ENCODE measurements around the gene CCDC137.

CCDC137 gene

GRCh38 chr17:81640011-81640410 lies 26.5 kb upstream of the CCDC137 start:
- peaks cover 7 to 19% of the 10 kb centered on the region in 2 donors for H3K4me1 ChIP-seq (ENCODE audit: control insufficient read depth in 1 of 2, insufficient read depth in 2 of 2, low read length in 2 of 2)
- H3K27me3 ChIP-seq (ENCODE audit: low read depth, low read length), result no peaks in the 10 kb centered on the region
- no peaks in the 10 kb centered on the region for H3K9me3 ChIP-seq (ENCODE audit: control insufficient read depth in 1 of 2, low read length in 2 of 2)
- H3K4me3 ChIP-seq (ENCODE audit: low read depth in 1 of 2, low read length in 2 of 2), result no peak overlapping the region
- peaks cover 0 to 4% of the 10 kb centered on the region in 2 donors for H3K36me3 ChIP-seq (ENCODE audit: control insufficient read depth in 1 of 2, insufficient read depth in 2 of 2, low read length in 2 of 2)
- no peak overlapping the region for H3K27ac ChIP-seq (ENCODE audit: low read length)

DNA sequence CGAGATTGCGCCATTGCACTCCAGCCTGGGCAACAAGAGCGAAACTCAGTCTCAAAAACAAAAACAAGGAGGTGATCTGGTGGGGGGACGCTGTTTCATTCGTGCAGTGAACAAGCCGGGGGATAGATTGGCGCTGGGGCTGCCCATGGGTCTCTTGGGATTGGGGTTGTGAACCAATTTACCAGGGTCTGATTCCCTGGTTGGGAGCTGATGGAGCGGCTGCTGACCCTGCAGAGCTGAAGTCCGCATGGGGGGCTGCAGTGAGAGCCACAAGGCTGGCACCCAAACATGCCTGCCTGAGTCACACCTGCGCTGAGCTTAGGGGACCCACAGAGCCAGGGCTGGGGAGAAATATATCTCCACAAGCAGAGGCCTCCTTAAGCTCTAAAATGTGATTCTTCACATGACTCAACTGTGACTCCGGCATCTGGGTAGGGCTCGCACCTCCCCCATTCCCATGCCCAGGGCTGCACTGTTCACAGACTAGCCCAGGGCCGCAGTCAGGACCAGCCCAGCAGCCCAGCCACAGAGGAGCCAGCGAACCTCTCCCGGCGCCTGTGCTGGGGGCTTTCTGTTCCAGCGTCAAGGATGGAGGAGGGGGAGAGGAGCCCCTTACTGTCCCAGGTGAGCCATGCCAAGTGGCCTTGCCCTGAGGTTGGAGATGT lies 24.6 kb upstream of the CCDC137 start:
- Histone ChIP-seq H3K4me1 (ENCODE audit: control insufficient read depth in 1 of 2, insufficient read depth in 2 of 2, low read length in 2 of 2) (peaks cover 0 to 6% of the 10 kb centered on the region in 2 donors), H3K4me3 (ENCODE audit: low read depth in 1 of 2, low read length in 2 of 2) (no peak overlapping the region), H3K36me3 (ENCODE audit: control insufficient read depth in 1 of 2, insufficient read depth in 2 of 2, low read length in 2 of 2) (no peaks in the 10 kb centered on the region), H3K27me3 (ENCODE audit: low read depth, low read length) (peaks cover under 1% of the 10 kb centered on the region), H3K27ac (ENCODE audit: low read length) (no peak overlapping the region), H3K9me3 (ENCODE audit: control insufficient read depth in 1 of 2, low read length in 2 of 2) (no peaks in the 10 kb centered on the region)

DNA sequence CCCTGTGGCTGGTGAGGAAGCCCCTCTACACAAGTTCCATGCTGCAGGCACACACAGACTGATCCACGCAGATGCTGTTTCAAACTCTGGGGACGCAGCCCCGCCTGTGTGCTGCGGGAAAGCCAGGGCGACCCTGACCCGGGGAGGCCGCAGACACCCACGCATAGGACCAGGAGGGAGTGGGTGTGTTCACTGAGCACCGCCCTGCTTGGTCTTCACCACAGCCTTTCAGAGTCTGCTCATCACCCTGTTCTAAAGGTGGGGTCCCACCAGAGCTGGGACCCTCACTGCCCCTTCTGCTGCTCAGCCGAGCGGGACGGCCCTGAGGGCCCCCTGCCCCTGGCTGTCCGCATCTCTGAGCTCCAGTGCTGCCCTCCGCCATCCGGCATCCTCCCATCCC lies 22.0 kb upstream of the CCDC137 start:
- peaks cover 10% of the 10 kb centered on the region for H3K27me3 ChIP-seq (ENCODE audit: low read depth, low read length)
- no peaks in the 10 kb centered on the region for H3K36me3 ChIP-seq (ENCODE audit: control insufficient read depth in 1 of 2, insufficient read depth in 2 of 2, low read length in 2 of 2)
- H3K4me1 ChIP-seq (ENCODE audit: control insufficient read depth in 1 of 2, insufficient read depth in 2 of 2, low read length in 2 of 2), result no peaks in the 10 kb centered on the region
- H3K4me3 ChIP-seq (ENCODE audit: low read depth in 1 of 2, low read length in 2 of 2), result no peak overlapping the region
- peaks cover 0 to 6% of the 10 kb centered on the region in 2 donors for H3K9me3 ChIP-seq (ENCODE audit: control insufficient read depth in 1 of 2, low read length in 2 of 2)
- H3K27ac ChIP-seq (ENCODE audit: low read length), result no peak overlapping the region

DNA sequence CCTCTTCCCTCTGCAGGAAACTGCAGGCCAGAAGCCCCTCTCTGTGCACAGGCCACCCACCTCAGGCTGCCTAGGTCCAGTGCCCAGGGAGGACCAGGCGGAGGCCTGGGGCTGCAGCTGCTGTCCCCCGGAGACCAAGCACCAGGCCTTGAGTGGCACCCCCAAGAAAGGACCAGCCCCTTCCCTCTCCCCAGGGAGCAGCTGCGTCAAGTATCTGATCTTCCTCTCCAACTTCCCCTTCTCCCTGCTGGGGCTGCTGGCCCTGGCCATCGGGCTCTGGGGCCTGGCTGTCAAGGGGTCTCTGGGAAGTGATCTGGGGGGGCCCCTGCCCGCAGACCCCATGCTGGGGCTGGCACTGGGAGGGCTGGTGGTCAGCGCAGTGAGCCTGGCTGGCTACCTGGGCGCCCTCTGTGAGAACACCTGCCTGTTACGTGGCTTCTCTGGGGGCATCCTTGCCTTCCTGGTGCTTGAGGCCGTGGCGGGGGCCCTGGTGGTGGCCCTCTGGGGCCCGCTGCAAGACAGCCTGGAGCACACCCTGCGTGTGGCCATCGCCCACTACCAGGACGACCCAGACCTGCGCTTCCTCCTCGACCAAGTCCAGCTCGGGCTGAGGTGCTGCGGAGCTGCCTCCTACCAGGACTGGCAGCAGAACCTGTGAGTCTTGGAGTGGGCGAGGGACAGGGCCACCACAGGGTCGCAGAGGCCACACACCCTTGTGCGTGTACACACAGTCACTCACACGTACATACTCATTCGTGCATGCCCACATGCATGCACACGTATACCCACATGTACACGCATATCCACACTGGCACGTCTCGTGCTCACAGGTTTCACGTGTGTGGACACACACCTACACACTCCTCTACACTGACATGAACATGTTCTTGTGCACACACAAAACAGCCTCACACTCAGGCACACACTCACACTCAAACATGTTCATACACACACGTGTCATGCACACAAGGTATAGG lies 21.3 kb upstream of the CCDC137 start:
- Histone ChIP-seq H3K27me3 (ENCODE audit: low read depth, low read length) (peaks cover 10% of the 10 kb centered on the region), H3K4me1 (ENCODE audit: control insufficient read depth in 1 of 2, insufficient read depth in 2 of 2, low read length in 2 of 2) (no peaks in the 10 kb centered on the region)

DNA sequence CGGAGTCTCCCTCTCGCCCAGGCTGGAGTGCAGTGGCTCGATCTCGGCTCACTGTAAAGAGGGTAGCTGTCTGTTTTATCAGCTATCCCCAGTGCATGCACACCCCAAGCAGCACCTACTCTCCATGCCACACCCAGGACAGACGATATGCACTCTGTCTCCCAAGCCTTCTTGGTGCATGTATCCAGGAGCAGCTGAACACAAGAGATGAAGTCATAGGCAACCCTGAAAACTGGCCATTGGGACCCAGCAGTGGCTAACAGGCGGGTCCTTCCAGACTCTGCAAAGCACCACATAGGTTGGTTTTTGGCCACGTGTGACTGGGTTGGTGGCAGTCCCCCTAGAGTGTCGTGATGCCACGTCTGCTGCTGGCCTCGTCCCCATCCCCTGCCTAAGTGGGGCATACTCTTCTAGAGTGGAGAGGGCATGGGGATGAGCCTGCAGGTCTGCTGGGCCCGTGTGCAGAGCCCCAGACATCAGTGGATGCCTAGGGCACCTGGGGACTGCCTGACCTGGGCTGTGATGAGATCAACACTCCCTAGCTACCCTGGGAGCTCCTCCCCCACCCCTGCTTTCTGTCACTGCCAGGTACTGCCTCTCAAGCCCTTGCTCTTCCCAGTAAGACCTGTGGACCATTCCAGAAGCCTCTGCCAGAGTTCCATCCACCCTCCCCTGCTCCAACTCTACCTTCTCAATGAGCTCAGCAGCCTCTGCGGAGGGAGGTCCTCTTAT lies 19.5 kb upstream of the CCDC137 start:
- H3K9me3 ChIP-seq (ENCODE audit: control insufficient read depth in 1 of 2, low read length in 2 of 2), result peaks cover 0 to 6% of the 10 kb centered on the region in 2 donors
- H3K36me3 ChIP-seq (ENCODE audit: control insufficient read depth in 1 of 2, insufficient read depth in 2 of 2, low read length in 2 of 2), result no peaks in the 10 kb centered on the region
- H3K4me3 ChIP-seq (ENCODE audit: low read depth in 1 of 2, low read length in 2 of 2), result no peak overlapping the region
- H3K4me1 ChIP-seq (ENCODE audit: control insufficient read depth in 1 of 2, insufficient read depth in 2 of 2, low read length in 2 of 2), result no peaks in the 10 kb centered on the region
- H3K27me3 ChIP-seq (ENCODE audit: low read depth, low read length), result peaks cover 10% of the 10 kb centered on the region
- no peak overlapping the region for H3K27ac ChIP-seq (ENCODE audit: low read length)

More for the DNA sequence above, 21.3 kb upstream of the CCDC137 start:
- Histone ChIP-seq H3K4me3 (ENCODE audit: low read depth in 1 of 2, low read length in 2 of 2) (no peak overlapping the region), H3K36me3 (ENCODE audit: control insufficient read depth in 1 of 2, insufficient read depth in 2 of 2, low read length in 2 of 2) (no peaks in the 10 kb centered on the region), H3K27ac (ENCODE audit: low read length) (no peak overlapping the region), H3K9me3 (ENCODE audit: control insufficient read depth in 1 of 2, low read length in 2 of 2) (peaks cover 0 to 6% of the 10 kb centered on the region in 2 donors)

- peaks cover 10% of the 10 kb centered on the region for H3K27me3 ChIP-seq (ENCODE audit: low read depth, low read length)
- H3K9me3 ChIP-seq (ENCODE audit: control insufficient read depth in 1 of 2, low read length in 2 of 2), result peaks cover 0 to 6% of the 10 kb centered on the region in 2 donors
- no peaks in the 10 kb centered on the region for H3K36me3 ChIP-seq (ENCODE audit: control insufficient read depth in 1 of 2, insufficient read depth in 2 of 2, low read length in 2 of 2)
- no peak overlapping the region for H3K4me3 ChIP-seq (ENCODE audit: low read depth in 1 of 2, low read length in 2 of 2)
- no peaks in the 10 kb centered on the region for H3K4me1 ChIP-seq (ENCODE audit: control insufficient read depth in 1 of 2, insufficient read depth in 2 of 2, low read length in 2 of 2)
- H3K27ac ChIP-seq (ENCODE audit: low read length), result no peak overlapping the region
These were observed 18.9 kb upstream of the CCDC137 start for GRCh38 chr17:81647640-81648012.

DNA sequence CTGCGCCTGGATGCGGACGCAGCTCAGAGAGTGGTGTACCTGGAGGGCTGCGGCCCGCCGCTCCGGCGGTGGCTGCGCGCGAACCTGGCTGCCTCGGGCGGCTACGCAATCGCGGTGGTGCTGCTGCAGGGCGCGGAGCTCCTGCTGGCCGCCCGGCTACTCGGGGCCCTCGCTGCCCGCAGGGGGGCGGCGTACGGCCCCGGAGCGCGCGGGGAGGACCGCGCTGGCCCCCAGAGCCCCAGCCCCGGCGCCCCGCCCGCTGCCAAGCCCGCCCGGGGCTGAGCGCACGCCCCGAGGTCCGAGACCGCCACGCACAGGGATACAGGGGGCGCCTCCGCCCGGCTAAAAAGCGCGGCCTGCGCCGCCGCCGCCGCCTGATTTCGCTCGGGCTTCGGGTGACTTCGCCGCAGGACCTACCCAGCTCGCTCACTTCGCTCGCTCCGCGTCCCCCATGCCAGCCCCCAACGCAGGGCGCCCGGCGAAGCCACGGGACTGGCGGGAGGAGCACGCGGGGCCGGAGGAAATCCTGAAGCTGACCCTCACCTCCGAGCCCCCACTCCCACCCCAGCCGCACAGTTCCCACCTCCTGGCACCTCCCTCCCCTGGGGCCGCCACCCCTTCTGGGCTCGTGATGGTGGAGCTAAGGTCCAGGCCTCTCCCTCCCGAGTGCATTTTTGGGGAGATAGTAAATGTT lies 18.4 kb upstream of the CCDC137 start:
- Histone ChIP-seq H3K27me3 (ENCODE audit: low read depth, low read length) (peaks cover 10% of the 10 kb centered on the region), H3K4me3 (ENCODE audit: low read depth in 1 of 2, low read length in 2 of 2) (no peak overlapping the region), H3K9me3 (ENCODE audit: control insufficient read depth in 1 of 2, low read length in 2 of 2) (peaks cover 0 to 6% of the 10 kb centered on the region in 2 donors), H3K36me3 (ENCODE audit: control insufficient read depth in 1 of 2, insufficient read depth in 2 of 2, low read length in 2 of 2) (no peaks in the 10 kb centered on the region), H3K27ac (ENCODE audit: low read length) (no peak overlapping the region), H3K4me1 (ENCODE audit: control insufficient read depth in 1 of 2, insufficient read depth in 2 of 2, low read length in 2 of 2) (no peaks in the 10 kb centered on the region)

DNA sequence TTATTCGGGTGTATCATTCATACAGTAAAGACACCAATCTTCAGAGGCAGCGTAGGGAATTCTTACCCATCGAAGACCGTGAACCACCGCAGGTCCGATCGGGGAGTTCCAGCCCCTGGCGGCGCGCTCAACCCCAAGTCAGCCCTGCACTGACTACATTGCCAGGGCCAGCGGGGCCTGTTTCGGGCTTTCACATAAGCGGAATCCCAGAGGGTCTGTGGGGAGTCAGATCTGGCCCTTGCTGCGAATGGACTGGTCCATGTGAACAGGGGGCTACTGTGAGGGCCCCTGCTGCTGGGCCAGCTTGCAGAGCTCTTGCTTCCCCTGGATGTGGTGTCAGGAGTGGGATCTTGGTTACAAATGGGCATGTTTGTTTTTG lies 17.8 kb upstream of the CCDC137 start:
- no peak overlapping the region for H3K4me3 ChIP-seq (ENCODE audit: low read depth in 1 of 2, low read length in 2 of 2)
- H3K4me1 ChIP-seq (ENCODE audit: control insufficient read depth in 1 of 2, insufficient read depth in 2 of 2, low read length in 2 of 2), result no peaks in the 10 kb centered on the region
- peaks cover 10% of the 10 kb centered on the region for H3K27me3 ChIP-seq (ENCODE audit: low read depth, low read length)

GRCh38 chr17:81650951-81651350 lies 15.6 kb upstream of the CCDC137 start:
- no peaks in the 10 kb centered on the region for H3K4me1 ChIP-seq (ENCODE audit: control insufficient read depth in 1 of 2, insufficient read depth in 2 of 2, low read length in 2 of 2)
- peaks cover 10% of the 10 kb centered on the region for H3K27me3 ChIP-seq (ENCODE audit: low read depth, low read length)
- peaks cover 0 to 6% of the 10 kb centered on the region in 2 donors for H3K9me3 ChIP-seq (ENCODE audit: control insufficient read depth in 1 of 2, low read length in 2 of 2)
- no peaks in the 10 kb centered on the region for H3K36me3 ChIP-seq (ENCODE audit: control insufficient read depth in 1 of 2, insufficient read depth in 2 of 2, low read length in 2 of 2)
- H3K4me3 ChIP-seq (ENCODE audit: low read depth in 1 of 2, low read length in 2 of 2), result no peak overlapping the region
- H3K27ac ChIP-seq (ENCODE audit: low read length), result no peak overlapping the region

More for the DNA sequence above, 17.8 kb upstream of the CCDC137 start:
- H3K27ac ChIP-seq (ENCODE audit: low read length), result no peak overlapping the region
- peaks cover 0 to 6% of the 10 kb centered on the region in 2 donors for H3K9me3 ChIP-seq (ENCODE audit: control insufficient read depth in 1 of 2, low read length in 2 of 2)
- H3K36me3 ChIP-seq (ENCODE audit: control insufficient read depth in 1 of 2, insufficient read depth in 2 of 2, low read length in 2 of 2), result no peaks in the 10 kb centered on the region

DNA sequence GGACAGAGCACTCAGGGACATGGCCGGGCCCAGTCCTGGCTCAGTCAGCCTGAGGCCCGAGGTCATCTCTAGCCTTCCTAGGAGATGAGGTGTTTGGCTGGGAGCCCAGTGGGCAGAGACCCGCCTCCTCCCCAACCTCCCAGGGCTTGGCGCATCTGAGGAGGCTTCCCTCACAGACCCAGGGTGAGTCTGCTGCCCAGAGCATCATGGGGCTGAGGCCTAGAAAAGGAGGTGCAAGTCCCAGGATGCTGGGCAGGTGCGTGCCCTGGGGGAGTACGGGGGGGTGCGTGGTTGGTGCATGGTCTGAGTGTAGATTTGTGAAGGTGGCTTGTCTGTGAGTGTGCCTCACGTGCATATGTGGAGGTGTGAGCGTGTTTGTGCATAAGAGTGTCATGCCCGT lies 14.8 kb upstream of the CCDC137 start:
- no peak overlapping the region for H3K4me3 ChIP-seq (ENCODE audit: low read depth in 1 of 2, low read length in 2 of 2)
- no peak overlapping the region for H3K27ac ChIP-seq (ENCODE audit: low read length)
- no peaks in the 10 kb centered on the region for H3K36me3 ChIP-seq (ENCODE audit: control insufficient read depth in 1 of 2, insufficient read depth in 2 of 2, low read length in 2 of 2)
- H3K27me3 ChIP-seq (ENCODE audit: low read depth, low read length), result peaks cover 10% of the 10 kb centered on the region
- no peaks in the 10 kb centered on the region for H3K4me1 ChIP-seq (ENCODE audit: control insufficient read depth in 1 of 2, insufficient read depth in 2 of 2, low read length in 2 of 2)
- peaks cover 0 to 6% of the 10 kb centered on the region in 2 donors for H3K9me3 ChIP-seq (ENCODE audit: control insufficient read depth in 1 of 2, low read length in 2 of 2)
